ENCODE results near the gene RPS6KC1. TPM values are rescaled to one million over a fixed set of nuclear protein-coding genes. Genes with fewer than 3 reads are reported as not detected.
"Not testable (repeated sequence)": the region's sequence is repeated elsewhere in the genome, so short reads cannot be mapped to it uniquely, and the experiment has no call there.

RPS6KC1 gene
- total RNA-seq, 2 donors from 2014 or later, result 20.2 to 23.5 TPM

GRCh38 chr1:213297021-213297420, 246.0 kb downstream of the RPS6KC1 start:
- DNase-seq (ENCODE audit: low spot score), result no peak
- intact Hi-C loops (cut with DNase I), result no loop called here

GRCh38 chr1:213300433-213300832, 249.4 kb downstream of the RPS6KC1 start:
- no peak for DNase-seq (ENCODE audit: low spot score)
- intact Hi-C loops (cut with DNase I), result no loop called here

DNA sequence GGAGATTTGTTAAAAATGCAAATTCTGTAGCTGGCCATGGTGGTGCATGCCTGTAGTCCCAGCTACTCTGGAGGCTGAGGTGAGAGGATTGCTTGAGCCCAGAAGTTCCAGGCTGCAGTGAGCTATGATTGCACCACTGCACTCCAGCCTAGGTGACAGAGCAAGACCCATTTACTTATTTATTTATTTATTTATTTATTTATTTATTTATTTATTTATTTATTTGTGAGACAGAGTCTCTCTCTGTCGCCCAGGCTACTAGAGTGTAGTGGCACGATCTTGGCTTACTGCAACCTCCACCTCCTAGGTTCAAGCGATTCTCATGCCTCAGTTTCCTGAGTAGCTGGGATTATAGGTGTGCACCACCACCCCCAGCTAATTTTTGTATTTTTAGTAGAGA, 250.5 kb downstream of the RPS6KC1 start:
- intact Hi-C loops (cut with DNase I); DNase-seq (ENCODE audit: low spot score): not testable (repeated sequence)

DNA sequence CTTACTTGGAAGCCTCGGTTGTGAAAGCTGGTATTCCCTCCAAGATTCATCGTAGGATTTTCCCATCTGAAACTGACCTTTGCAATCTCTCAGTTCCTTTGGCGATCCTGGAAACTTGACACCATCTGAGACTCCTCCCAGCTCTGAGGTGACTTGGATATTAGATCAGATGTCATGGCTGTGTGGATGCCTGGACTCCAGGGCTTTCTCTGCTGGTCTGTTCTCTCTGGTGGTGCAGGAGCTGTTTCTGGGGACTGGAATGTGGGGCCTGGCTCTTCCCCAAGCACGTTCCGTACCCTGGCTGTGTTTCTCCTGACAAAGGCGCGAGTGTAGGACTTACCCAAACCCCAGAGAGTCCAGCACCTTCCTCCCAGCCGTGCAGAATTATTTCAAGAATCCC, 252.2 kb downstream of the RPS6KC1 start:
- DNase-seq (ENCODE audit: low spot score), result no peak
- intact Hi-C loops (cut with DNase I), result no loop called here

DNA sequence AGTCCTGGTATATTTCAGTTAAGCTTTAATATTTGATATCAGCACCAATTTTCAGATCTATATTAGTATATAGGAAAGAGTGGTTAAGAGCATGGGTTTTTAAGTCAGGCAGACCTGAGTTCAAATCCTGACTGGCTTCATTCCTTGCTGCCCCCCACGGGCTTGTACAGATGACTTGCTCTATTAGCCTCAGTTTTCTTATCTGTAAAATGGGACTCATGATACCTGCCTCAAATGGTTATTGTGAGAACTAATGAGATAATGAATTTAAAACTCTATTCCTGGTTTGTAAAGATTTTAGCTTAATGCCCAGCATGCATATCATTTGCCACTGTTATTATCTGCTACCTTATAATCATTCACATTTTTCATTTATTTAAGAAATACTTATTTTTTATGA, 264.5 kb downstream of the RPS6KC1 start:
- intact Hi-C loops (cut with DNase I), result no loop called here
- no peak for DNase-seq (ENCODE audit: low spot score)

DNA sequence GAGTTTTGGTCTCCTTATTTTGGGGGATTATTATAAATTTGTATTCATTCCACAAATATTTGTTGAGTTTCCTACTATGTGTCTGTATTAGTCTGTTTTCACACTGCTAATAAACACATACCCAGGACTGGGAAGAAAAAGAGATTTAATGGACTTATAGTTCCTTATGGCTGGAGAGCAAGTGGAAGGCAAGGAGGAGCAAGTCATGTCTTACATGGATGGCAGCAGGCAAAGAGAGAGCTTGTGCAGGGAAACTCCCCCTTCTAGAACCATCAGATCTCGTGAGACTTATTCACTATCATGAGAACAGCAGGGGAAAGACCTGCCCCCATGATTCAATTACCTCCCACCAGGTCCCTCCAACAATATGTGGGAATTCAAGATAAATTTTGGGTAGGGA, 267.4 kb downstream of the RPS6KC1 start:
- intact Hi-C loops (cut with DNase I); DNase-seq (ENCODE audit: low spot score): not testable (repeated sequence)

- DNase-seq (ENCODE audit: low spot score), result no peak
- intact Hi-C loops (cut with DNase I), result no loop called here
Measured at GRCh38 chr1:213320191-213320870, 269.3 kb downstream of the RPS6KC1 start.

Other genes starting within 250 kb of the RPS6KC1 start
- gene SPATA45, start 203.6 kb upstream of the RPS6KC1 start, total RNA-seq, result not detected
- 1 to 10 TPM; 5.9 to 6.7 TPM for gene FLVCR1, start 193.0 kb upstream of the RPS6KC1 start, total RNA-seq
- 1 to 10 TPM; 3.3 to 4.8 TPM for gene VASH2, start 100.7 kb upstream of the RPS6KC1 start, total RNA-seq
- gene ANGEL2, start 35.4 kb upstream of the RPS6KC1 start, total RNA-seq, result 10 to 100 TPM; 29.7 to 31.1 TPM